HG03442 (cell line): ENCODE measurements around the gene ENTPD6.

Experiments
- ATAC-seq: cut with Tn5 transposase; IDR thresholded peaks from one replicate; pipeline ENCODE4 v1.9.1; 2021; ENCODE audit warnings: mild to moderate bottlenecking, moderate library complexity; ENCODE audit not compliant: unreplicated experiment

The ENTPD6 gene

DNA sequence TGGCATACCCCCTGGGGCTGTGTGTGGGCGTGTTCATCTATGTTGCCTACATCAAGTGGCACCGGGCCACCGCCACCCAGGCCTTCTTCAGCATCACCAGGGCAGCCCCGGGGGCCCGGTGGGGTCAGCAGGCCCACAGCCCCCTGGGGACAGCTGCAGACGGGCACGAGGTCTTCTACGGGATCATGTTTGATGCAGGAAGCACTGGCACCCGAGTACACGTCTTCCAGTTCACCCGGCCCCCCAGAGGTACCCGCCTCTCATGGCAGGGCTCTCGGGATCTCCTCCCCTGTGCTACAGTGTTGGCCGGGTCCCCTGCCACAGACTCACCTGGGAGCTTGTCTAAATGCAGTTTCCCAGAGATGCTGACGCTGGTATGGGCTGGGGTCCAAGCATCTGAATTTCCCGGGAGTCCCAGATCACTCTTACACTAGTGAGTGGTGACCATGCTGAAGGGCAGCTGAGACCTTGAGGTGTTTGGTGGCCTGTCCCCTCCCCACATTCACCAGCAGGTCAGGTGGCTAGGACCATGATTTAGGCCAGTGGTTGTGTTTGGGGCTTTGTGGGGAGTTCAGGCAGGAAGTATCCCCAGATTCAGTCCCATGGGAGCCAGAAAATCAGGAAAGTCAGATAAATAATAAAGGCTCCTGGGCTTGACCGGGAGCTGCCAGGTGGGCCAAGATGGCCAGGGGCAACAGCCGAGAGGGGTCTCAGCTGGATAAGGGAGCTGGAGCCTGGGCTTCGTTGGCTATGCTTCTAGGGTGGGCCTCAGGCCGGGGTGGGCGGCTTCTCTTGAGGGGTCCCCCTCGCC, 11.8 kb downstream of the ENTPD6 start:
- ATAC-seq: no peak

DNA sequence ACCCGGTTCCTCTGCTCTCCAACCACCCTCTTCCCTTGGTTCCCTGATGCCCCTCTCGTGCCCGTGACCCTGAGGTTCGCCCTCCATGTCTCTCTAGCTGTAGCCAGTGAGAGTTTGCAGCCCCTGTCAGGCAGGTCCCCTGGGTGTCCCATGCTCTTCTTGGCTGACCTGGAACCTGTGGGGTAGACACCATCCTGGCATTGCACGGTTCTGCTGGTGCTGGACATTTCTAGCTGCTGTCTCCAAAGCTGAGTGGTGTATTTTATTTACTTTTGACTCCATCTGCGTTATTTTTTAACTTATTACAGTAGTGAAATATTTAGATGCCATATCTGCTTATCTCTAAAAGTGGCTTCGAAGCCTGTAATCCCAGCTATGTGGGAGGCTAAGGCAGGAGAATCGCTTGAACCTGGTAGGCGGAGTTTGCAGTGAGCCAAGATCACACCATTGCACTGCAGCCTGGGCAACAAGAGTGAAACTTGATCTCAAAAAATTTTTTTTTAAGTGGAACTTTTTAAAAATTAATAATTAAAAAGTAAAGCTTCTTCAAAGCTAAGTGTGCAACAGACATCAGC, 12.5 kb downstream of the ENTPD6 start:
- ATAC-seq: no peak

DNA sequence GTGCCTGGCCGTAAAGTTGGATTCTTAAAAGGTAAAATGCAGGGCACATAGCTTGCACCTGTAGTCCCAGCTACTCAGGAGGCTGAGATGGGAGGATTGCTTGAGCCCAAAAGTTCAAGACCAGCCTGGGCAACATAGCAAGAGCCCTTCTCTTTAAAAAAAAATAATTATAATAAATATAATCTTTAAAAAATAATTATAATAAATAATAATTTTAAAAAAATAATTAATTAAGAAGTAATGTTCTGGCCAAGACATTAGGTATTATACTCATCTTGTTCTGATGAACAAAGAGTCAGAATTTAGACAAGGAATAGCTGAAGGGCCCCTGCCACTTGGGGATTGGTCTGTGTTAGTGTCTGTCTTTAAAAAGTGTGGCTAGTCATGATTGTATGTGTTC, 13.9 kb downstream of the ENTPD6 start:
- ATAC-seq: no peak

DNA sequence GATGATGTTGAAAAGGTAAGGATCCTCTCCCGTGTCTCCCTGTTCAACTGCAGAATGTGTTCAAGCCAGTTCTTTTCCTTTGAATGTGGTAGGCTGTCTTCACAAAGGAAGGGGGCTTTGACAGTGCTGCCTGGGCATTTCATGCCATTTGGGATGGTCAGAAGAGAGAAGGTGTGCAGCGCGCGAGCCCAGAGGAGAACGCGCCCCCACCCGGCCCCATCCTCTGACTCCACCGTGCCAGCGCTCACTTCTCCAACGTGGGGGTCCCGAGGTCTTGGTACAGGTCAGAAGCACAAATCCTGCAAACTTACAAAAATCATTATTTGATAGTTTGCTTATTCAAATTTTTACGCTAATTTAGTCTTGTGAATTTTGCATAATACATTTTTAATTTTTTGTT, 14.4 kb downstream of the ENTPD6 start:
- no peak for ATAC-seq

DNA sequence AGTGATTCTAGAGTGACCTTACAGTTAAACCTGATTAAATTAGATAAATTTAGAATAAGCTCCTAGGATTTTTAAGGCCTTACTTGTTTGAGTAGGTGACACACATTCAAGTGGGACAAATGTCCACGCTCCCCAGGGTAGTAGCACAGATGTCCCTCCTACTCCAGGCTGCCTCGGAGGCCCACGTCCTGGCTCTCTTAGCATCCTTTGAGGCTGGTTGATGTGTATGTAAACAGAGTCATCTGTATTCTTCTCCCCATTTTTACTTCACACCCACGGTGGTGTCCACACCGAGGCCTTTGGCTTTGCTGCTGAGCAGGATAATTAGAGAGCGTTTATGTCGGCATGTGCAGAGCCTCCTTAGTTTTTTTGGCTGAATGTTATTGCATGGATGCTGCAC, 15.8 kb downstream of the ENTPD6 start:
- no peak for ATAC-seq

DNA sequence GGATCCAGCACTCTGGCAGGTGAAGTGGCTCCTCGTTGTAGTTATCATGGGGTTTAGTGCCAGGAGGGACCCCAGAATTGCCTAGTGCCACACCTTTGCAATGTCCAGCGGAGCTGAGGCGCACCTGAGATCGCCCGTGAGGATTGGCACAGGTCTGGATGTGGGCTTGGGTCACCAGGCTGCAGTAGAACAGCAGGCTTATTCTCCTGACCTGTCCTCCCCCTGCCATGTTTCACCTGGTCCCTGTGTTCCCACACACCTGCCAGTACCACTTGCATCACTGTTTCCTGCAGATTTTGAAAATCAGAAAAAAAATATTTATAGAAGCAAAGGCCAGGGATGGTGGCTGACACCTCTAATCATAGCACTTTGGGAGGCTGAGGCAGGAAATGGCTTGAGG, 16.7 kb downstream of the ENTPD6 start:
- no peak for ATAC-seq

DNA sequence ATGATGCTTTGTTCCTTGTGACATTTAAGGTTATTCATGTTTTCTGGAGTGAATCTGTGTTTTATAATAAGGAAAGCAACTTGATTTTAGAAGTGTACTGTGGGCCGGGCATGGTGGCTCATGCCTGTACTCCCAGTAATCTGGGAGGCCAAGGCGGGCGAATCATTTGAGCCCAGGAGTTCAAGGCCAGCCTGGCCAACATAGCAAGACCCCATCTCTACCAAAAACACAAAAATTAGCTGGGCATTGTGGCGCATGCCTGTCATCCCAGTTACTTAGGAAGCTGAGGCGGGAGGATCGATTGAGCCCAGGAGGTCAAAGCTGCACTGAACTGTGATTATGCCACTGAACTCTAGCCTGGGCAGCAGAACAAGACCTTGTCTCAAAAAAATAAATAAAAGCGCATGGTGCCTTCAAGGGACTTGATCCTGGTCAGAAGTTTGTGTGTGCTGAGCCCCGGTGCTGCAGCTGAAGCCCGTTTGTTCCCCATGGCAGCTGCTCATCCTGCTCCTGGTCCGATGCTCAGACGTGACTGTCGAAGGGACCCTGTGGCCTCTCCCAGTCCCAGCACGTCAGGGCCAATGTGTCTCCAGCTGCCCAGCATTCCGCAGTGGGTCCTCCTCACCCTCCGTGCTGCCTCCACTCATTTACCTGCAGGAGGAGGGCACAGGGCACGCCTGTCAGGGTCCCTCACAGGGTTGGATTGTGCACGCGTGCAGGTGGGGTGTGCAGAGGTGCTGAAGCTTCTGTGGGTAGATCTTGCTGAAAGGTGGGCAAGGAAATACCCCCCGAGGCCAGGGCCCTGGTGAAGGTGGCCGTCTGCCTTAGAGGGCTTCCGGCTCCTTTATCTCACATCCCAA, 18.3 kb downstream of the ENTPD6 start:
- ATAC-seq: no peak

DNA sequence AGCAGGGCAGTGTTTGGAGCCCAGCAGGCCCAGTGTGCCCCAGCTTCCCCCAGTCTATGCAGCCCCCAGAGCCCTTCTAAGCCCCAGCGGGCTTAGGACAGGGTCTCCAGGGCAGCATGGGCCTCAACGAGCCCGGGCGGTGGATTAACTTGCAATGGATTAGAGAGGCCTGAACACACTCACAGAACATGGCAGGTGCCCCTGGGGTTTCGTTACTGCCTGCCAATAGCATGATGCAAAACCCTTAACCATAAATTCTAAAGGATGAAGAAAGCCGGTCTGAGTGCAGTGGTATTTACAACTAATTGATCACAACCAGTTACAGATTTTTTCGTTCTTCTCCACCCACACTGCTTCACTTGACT, 18.9 kb downstream of the ENTPD6 start:
- ATAC-seq: no peak

DNA sequence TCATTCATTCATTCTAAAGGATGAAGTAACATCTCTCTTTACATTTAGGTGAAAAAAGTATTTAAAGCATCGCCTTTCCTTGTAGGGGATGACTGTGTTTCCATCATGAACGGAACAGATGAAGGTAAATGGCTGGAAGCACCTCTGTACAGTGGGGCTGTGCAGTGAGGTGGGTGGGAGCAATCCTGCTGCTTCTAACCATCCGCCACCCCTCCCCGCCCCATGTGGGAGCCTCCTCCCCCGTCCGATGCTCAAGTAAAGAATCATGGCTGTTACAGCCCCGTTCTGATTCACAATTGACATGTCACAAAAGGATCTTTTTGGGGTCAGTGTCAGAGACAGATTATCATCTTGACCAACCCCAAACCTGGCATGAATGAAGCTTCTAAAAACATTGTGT, 19.3 kb downstream of the ENTPD6 start:
- no peak for ATAC-seq

DNA sequence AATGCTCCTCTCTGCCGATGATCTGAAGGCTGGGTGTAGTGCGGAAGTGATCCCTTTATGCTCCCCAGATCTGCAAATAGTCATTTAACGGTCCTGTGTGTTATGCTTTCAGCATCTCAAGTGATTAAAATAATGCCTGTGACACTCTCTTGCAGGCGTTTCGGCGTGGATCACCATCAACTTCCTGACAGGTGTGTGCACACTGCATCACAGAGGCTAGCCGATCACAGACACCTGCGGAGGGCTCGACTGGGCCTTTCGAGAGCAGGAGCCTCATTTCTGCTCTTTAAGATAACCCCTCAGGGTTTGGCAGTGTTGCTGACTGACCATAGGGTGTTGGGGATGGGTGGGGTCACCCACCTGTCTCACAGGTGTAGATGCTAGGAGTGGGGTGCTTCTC, 20.0 kb downstream of the ENTPD6 start:
- ATAC-seq: no peak

DNA sequence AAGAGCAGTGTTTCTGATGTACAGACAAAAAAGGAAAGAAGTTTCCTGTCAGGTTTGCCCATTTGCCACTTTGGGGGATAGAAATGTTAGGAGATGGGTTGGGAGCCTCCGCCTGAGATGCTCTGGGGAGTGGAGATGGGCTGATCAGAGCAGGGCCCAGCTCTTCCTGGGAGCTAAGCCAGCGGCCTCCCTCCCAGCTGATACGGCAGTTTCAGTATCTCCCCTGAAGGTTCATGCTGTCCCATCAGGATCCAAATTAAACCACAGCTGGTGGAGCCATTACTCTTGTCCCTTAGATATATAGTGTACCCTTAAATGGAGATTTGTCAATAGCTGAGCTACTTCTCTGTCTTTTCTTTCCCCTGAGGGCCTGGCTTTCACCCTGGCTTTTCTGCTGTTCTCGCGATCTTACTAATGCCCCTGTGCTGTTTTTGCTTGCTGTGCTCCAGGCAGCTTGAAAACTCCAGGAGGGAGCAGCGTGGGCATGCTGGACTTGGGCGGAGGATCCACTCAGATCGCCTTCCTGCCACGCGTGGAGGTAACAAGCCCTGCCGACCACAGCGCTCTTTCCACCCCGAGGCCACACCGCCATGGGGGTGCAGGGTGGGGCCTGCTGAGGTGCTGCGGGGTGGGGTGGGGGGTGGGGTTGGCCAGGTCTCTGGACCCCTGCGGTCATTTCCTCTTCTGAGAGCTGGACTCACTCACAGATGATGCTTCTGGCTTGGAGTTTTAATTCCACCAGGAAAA, 20.9 kb downstream of the ENTPD6 start:
- no peak for ATAC-seq

DNA sequence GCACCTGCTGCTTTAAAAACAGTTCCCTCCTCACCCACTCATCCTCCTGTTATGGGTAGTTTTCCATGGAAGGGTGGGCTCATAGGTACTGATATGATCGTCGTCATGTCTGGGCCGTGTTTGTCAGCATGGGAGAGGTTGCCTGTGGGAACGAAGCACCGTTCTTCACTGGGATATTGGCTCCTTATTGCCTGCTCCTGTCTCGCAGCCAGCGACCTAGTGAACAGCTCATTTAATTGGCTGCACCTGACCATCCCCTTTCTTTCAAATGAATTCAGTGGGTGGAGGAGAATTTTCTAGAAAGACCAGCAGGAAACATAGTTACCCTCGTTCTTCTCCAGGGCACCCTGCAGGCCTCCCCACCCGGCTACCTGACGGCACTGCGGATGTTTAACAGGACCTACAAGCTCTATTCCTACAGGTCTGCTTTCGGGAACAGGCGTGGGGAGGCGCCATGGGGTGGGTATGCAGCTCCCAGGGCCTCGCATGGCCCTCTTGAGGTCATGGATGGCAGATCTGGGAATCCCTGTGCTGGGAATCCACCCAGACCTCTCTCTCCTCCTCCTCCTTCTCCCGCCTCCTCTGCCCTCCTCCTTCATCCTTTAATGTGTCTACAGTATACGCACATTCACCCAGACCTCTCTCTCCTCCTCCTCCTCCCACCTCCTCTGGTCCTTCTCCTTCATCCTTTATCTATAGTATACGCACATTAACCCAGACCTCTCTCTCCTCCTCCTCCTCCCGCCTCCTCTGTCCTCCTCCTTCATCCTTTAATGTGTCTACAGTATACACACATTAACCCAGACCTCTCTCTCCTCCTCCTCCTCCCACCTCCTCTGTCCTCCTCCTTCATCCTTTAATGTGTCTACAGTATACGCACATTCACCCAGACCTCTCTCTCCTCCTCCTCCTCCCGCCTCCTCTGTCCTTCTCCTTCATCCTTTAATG, 21.9 kb downstream of the ENTPD6 start:
- ATAC-seq: no peak

DNA sequence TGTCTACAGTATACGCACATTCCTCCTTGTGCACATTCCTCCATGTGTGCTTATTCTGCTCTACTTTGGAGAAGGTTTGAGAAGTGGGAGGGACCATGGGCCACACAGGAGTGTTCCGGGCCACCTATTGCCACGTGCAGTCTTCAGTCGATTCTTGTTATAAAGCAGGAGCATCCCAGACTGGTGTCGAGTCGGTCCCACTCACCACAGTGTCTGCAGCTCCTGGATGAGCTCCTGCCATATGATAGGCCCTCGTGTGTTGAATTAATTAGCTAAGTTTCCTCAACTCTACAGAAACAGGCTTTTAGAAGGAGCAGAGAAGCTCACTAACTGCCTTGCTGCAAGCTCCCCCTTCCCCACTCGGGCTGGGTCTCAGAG, 22.6 kb downstream of the ENTPD6 start:
- no peak for ATAC-seq

DNA sequence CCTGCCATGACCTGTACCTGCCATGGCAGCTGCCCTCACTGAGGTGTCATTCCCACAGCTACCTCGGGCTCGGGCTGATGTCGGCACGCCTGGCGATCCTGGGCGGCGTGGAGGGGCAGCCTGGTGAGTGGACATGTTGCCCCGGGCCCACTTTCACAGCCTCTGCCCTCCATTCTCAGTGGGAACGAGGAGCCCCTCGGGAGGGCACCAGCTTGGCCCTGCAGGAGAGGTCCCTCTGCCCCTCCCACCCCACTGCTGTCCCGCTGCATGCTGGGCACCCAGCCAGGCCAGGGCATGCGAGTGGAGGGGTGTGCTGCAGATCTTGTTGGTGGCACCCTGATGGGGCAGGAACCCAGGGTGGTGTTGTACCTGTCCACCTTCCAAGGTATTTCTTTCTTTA, 23.0 kb downstream of the ENTPD6 start:
- no peak for ATAC-seq

DNA sequence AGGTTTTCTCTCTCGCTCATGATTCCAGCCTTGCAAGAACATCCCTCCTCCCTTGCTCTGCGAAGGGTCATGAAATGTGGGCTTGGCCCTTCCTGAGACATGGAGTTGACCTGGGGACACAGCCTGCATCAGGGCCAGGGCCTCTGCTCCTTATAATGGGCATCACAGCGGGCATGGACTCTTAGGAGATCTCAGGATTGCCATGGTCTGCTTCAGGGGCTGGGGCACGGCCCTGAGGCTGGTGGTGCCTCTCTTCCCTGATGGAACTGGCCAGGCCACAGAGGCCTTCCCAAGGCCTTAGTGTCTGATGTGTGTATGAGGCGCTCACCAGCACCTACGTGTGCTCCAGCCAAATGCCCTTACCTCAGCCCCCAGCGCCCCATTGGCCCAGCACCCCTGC, 23.9 kb downstream of the ENTPD6 start:
- no peak for ATAC-seq

DNA sequence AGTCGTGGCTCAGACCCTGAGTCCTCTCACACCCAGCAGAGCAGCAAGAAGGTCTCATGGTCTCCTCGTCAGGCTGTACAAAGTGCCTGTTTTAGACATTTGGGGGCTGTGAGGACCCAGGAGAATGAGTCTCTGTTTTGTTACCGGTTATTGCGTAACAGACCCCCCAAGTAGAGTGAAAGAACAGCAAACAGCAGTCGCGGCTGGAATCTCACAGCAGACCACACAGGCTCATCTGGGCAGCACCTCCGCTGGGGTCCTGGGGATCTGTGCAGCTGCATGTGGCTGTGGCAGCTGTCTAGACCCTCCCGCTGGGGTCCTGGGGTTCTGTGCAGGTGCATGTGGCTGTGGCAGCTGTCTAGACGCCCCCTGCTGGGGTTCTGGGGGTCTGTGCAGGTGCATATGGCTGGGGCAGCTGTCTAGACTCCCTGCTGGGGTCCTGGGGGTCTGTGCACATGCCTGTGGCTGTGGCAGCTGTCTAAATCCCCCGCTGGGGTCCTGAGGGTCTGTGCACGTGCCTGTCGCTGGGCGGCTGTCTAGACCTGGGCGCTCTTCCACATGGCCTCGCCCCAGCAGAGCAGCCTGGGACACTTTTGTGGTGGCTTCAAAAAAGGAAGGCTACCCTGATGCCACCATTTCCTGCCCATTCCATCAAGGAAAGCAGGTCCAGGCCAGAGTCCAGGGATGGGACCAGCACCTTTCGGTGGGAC, 24.7 kb downstream of the ENTPD6 start:
- no peak for ATAC-seq

DNA sequence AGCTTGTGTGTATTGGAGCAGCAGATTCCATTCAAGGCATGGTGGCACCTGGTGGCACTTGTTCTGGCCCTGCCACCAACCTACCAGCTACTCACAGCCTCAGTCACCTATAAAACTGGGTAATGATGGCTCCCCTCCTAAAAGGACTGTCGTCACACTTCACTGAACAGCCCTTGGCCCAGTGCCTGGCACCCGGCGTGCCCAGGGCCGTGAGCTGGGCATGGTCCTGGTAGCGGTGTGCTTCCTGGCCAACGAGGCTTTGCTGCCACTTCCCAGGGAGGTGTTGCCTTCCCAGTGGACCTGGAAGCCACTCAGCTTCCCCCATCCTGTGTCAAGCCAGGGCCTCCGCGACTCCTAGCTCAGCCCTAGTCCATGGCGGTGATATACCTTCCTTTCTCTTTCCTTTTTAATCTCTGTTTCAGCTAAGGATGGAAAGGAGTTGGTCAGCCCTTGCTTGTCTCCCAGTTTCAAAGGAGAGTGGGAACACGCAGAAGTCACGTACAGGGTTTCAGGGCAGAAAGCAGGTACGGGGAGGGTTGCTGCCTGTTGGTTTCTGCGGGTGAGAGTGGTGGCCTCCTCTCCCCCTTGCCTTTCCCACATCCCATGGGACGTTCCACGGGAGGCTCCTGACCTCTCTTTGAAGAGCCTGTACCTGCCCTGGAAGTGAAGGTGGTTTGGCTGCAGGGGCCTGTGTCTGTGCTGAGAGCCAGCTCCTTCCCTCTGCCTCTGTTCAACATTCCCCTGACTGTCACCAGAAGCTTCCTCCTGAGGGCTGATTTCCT, 25.5 kb downstream of the ENTPD6 start:
- no peak for ATAC-seq

DNA sequence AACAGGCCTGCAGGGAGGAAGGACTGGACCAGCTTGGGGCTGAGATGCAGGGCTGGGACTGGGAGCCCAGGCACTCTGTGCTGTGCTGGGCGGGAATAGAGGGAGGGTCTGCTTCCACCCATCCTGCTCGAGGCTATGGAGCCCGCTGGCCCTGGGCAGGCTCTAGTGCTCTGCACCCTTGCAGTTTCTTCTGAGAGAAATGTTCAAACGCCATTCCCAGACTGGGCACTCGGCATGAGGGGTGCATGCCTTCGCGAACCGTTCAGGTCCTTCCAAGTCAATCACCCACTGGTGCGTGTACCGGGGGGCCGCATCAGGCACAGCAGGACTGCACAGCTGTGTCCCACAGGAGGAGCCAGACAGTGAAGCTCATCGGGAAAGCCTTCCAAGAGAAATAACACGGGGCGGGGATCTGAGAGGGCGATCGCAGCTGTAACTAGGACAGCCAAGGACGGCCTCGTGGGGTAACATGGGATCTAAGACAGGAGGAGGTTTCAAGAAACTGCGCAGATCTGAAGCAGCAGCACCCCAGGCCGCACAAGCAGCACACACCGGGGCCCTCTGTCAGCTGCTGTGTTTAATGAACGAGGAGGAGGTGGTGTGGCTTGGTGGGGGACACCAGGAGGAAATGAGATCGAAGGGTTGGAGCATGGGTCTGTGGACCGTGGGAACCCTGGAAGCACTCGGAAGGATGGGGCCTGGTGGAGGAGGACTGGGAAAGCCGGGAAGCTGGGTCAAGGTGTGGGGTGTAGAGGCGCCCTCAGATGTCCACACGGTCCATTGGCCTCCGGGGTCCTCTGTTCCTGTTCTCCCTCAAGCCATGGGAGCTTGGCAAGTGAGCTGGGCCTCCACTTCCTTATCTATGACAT, 26.3 kb downstream of the ENTPD6 start:
- ATAC-seq: no peak
